H1 (cell line): Measurements from ENCODE around the gene CREB1. TPM values are rescaled to one million over a fixed set of nuclear protein-coding genes. Genes with fewer than 3 reads are reported as not detected.

Experiments
- JUND ChIP-seq: IDR thresholded peaks from 2 replicates; pipeline ENCODE4 v1.6.1; 2011; ENCODE audit warnings: mild to moderate bottlenecking, improper control_type of control experiment, low read length
- POU5F1 ChIP-seq: IDR thresholded peaks from 2 replicates; pipeline ENCODE4 v1.6.1; 2011; ENCODE audit warnings: low read depth, mild to moderate bottlenecking, low read length, moderate library complexity
- SIRT6 ChIP-seq: IDR thresholded peaks from one replicate; pipeline ENCODE4 v1.7.1; 2012; ENCODE audit warnings: low read length, inconsistent platforms
- TCF12 ChIP-seq: IDR thresholded peaks from 2 replicates; pipeline ENCODE4 v1.6.1; 2011; ENCODE audit warnings: low read depth, mild to moderate bottlenecking, low read length
- polyA plus RNA-seq, 7 experiments: library from polyadenylated mRNA; depleted of rRNA in 3 of 7; stranded (reverse) in 5 of 7; unstranded in 2 of 7; fragments of >200 nt in 5 of 7; fragments of 200-250 nt in 2 of 7; gene quantifications; 1 replicate in 5 of 7; 2 replicates in 1 of 7; 4 replicates in 1 of 7; pipeline versions ENCODE4 v1.2.1 to v1.2.3, GENCODE V29; 2011 to 2013; ENCODE audit warnings: missing spikeins in 2 of 7, mixed read lengths in 2 of 7
- total RNA-seq: library from RNA; stranded (reverse); fragmentation: NEBNext Ultra II Directional; extraction: Animal tissue kit (Norgen Biotek cat#: 25700); gene quantifications from 2 replicates; pipeline ENCODE4 v1.2.1, GENCODE V29; 2021

The CREB1 gene
- total and polyA plus RNA-seq, 2 of the 8 experiments (the other 6 are each of a cell fraction or from before 2014, with no cell fraction given), result 46.3 to 99.0 TPM

DNA sequence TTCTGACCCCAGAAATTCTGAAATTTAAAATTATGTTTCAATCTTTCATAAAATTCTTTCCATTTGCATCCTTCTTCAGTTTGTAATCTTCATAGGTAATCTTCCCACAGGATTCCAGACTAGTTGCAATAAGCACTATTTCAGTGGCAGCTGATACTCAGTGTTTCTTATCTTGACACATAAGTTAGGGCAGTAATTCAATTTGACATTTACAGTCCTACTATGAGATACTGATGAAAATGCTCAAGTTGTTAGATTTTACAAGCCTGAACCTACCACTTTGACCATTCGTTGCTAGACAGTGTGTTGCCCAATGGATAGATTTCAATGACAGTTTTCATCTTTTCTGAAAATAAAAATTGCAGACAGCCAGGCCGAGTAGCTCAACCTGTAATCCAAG, 85.1 kb downstream of the CREB1 start (continued):
- TF ChIP-seq JUND (no peak), POU5F1 (no peak), SIRT6 (no peak), TCF12 (no peak)
- TF ChIP-seq, all 59 proteins: peak for 0
